Stimulated activated CD4-positive, alpha-beta T cell treated with anti-CD3 and anti-CD28 coated beads, Interleukin-1b, Interleukin-23, amount 100 ng/mL, for 1 hour (primary cell): Measurements from ENCODE around the gene CILP.

Experiments used
- DNase-seq, 2 donors: peaks; one replicate each; pipeline ENCODE4 v3.0.0-alpha.2; 2020; ENCODE audit warnings: low read depth in 2 of 2

Gene CILP

GRCh38 chr15:65222891-65223290 lies 11.6 kb upstream of the CILP start:
- no peak for DNase-seq

DNA sequence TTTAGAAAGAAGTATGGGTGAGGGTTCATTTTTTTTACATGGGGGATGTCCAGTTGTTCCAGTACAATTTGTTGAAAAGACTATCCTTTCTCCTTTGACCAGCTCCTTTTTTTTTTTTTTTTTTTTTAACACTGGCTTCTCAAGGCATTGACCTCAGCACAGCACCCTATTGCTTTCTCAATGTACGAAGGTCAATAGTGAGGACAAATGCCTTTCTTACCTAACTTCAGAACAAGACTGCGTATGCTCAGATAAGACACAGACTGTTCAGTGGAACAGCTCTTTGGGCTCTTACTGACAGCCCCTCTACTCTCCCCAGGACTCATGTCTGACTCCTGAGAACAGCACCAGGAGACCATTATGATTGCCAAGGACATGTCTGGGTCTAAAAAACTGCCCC lies 10.4 kb upstream of the CILP start:
- no peak for DNase-seq

GRCh38 chr15:65219137-65219536 lies 7.9 kb upstream of the CILP start:
- DNase-seq, result no peak

- no peak for DNase-seq
These were observed 6.5 kb upstream of the CILP start for GRCh38 chr15:65217526-65218482.

DNA sequence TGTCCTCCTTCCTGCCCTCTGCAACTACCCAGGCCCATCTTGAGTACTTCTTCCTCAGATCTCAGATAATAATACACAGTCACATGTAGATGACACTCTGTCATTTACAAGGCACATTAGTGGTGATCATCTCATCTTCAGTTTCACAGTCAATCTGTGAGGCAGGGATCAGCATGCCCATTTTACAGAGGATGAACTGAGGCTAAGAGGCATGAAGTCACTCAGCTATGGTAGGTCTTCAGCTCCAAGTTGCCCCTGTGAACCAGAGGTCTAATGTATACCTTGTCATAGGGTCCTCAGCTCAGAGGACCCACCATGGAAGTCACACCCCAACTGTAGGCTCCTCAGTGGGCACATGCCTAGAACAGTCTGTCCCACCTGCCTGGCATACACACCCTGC lies 4.2 kb upstream of the CILP start:
- no peak for DNase-seq

- no peak for DNase-seq
These were observed 2.7 kb upstream of the CILP start for GRCh38 chr15:65214010-65214409.

DNA sequence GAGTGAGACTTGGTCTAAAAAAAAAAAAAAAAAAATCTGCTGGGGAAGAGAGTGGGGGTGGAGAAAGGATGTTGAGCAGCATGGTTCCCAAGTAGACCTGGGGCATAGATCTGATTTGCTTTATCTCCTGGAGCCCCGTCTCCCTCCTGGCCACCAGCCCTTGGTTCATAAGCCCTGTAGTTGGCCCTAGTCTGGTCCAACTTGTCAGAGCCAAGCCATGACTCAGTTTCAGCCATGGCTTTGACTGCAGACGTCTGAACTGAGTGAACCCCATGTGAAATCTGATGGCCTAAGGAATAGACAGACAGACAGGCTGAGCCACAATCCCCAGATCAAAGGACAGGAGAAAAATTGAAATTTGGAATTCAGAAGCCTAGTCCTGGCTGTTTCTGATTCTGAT lies 2.0 kb upstream of the CILP start:
- DNase-seq, result no peak

- DNase-seq, result no peak
These were observed 824 bp upstream of the CILP start for GRCh38 chr15:65212097-65212496.

DNA sequence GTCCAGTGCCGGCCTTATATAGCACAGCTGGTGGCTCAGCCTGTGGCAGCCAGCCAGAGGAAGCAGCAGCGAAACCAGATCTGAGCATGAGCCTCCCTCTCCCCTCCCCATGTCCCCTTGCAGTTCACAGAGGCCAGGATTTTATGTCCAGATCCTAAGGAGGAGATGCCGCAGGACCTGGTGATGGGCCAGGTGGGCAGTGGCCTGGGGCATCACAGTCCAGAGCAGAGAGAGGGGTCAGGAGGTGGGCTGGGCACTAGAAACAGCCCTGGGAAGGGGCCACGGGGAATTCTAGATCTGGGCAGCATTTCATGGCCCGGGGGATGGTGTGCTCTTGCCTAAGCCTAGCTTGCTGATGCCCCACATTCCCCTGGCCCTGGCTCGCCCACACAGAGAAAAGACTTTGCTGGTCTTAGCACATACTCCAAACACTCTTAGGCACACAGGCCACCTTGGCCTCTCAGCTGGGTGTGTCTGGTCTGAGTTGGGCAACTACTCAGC lies 259 bp upstream of the CILP start:
- no peak for DNase-seq

- DNase-seq, result no peak
These were observed 1.3 kb downstream of the CILP start for GRCh38 chr15:65209701-65210643.

DNA sequence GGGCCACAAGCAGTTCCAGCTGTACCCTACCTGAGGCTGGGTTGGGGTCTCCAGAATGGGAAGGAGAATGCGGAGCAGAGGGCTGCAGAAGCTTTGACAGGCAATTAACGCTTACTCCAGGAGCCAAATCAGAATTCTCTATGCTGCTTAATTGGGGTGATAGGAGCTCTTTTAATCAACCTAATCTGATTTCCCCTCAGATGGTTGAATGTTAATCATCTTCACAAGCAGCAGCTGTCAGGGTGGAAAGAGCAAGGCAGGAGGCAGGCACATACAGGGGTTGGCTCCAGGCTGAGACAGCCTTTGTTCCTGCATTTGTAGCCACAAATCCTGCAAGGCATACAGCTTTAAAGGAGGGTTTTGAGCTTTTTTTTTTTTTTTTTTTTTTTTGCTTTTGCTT lies 2.6 kb downstream of the CILP start:
- DNase-seq, result no peak

DNA sequence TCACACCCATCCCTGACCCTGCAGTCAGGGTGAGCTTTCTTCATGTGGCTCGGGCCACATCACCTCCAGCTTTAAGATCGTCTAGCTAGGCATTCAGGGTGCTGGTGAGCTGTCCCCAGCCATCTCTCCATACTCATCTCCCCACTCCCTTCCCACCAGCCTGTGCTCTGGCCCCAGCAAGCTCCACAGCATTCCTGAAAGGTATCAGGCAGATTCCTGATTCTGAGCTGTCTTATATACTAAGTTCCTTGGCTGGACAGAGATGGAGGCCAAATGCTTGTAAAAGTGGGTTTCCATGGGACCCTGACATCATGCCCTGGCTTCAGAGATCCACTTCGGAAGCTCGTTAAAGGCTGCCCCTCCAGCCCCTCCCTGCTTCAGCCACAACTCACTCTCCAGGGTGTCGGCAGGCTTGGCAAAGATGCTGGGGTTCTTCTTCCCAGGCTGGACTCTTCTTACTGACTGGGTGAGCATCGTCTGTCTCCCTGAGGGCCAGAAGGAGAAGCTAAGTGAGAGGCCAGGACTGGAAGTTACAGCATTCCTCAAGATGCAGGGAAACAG lies 3.9 kb downstream of the CILP start:
- no peak for DNase-seq

DNA sequence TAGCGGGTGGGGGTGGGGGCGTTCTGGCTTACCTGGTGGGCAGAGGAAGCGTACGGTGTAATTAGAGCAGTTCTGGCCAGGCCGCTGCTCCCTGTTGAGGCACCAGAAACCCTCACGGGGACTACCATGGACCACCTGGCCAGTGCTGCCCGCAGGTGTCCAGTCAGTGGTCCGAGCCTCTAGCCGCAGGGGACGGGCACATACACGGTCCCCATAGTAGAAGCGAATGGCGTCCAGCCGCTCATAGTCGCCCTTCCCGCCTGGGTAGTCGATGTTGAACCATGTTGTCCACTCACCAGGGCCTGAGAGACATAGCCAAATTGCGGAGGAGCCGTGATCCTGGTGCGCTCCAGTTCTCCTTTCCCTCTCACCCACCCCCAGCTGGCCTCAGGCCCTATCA lies 4.5 kb downstream of the CILP start:
- no peak for DNase-seq

- no peak for DNase-seq
These were observed 6.2 kb downstream of the CILP start for GRCh38 chr15:65204931-65205660.

GRCh38 chr15:65204236-65204930 lies 6.9 kb downstream of the CILP start:
- DNase-seq, result no peak

DNA sequence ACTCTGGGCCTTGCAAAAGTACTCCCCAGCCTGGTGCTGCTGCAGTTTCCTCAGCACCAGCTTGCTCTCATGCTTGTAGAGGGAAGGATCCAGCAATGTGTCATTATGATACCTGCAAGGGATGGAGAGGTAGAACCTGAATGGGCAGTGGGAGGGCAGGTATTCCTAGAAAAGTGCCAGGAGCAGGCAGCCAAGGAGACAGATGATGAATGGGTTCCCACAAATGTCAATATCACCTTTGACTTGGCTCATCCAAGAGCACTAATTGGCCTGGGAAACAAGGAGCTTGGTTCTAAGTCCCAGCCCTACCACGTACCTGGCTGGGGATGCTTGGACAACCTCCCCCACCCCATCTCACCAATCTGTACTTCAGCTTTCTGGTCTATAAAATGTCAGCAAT lies 9.4 kb downstream of the CILP start:
- DNase-seq, result no peak

GRCh38 chr15:65198571-65198970 lies 12.7 kb downstream of the CILP start:
- no peak for DNase-seq

DNA sequence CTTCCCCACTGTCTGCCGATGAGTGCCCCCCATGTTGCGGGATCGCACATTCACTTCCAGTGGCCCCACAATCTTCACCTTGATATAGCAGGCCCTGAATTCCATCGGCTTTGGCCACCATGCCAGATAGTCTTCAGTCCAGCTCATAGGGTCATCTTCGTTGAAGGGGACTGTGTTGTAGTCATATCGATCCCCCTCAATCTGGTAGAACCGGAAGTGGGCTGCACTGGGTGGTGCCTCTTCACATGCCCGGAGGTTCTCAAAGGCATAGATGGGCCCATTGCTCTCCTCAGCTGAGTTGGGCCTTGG lies 14.0 kb downstream of the CILP start:
- no peak for DNase-seq

DNA sequence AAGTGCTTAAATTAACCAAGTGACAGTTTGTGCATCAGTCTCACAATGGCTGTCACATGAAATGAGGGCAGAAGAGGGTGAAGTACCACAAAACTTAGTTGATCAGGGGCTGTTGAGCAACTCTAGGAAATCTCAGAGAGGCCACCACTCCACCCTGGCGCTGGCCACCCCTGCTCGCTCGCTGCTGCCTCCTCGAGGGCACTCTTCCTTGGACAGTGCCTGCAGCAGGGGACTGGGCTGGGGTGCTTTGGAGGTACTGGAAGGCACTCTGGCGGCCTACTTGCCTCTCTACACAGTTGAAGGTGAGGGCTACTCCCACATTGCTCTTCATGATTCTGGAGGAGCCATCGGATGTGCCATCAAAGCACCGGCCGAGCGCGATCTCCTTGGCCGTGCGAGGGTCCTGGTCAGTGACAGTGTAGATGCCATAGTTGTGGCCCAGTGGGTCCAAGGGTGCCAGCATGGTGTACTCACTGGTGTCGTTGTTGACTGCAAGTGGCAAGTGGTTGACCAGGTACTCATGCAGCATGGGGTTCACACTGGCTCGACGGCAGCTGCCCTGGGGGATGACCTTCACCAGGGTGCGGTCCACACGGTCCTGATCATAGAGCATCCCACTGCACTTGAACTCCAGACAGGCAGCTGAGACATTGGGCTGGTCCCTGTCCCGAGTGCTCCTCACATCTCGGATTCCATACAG lies 14.5 kb downstream of the CILP start:
- DNase-seq, result no peak

DNA sequence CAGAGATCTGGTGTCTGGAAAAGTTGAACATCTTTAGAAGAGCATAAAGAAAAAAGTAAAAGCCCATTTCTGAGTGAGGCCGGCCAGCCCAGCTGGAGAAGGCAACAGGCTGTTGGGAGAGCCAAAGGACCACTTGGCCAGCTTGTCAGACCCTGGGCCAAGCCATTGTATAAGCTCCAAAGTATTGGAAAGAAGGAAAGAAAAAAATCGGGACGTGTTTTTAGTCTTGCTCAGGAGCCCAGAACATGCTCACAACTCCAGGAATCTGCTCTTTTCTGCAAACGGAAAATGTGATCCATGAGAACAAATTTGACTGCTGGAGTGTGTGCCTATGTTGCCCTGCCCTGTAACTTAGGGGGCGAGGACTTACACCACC lies 15.7 kb downstream of the CILP start:
- no peak for DNase-seq
